K562 (cell line): ENCODE measurements around the gene PDE3A. TPM values are rescaled to one million over a fixed set of nuclear protein-coding genes. Genes with fewer than 3 reads are reported as not detected.

Experiments used
- ATAC-seq: fragments of 200-7000 bp; cut with Tn5 transposase; 3 replicates; pipeline ENCODE4 v1.9.1; 2020; ENCODE audit warnings: moderate library complexity
- BruUV-seq: library from RNA; stranded (reverse); fragments of 400-500 nt; replicated peaks from 2 replicates; lab custom pipeline; 2021; lab: Mats Ljungman, UMichigan
- CTCF ChIA-PET: fragments of 300-600 bp; formaldehyde crosslinking; extraction: SDS; loops from one replicate; lab custom pipeline; 2021; ENCODE audit warnings: low intra/inter-chr PET ratio; lab: Yijun Ruan, JAX
- POLR2A ChIA-PET: fragments of 300-600, 350-650 bp; sonication (Branson Sonifier 250); formaldehyde crosslinking; extraction: SDS; loops from one replicate; lab custom pipeline; 2021; ENCODE audit warnings: antibody characterized with exemption, inconsistent platforms; lab: Yijun Ruan, JAX
- DNase-seq, 4 experiments: peaks; one replicate each; pipeline versions ENCODE4 v3.0.0 to v3.0.0-alpha.2; 2011 to 2018; ENCODE audit warnings: low spot score in 3 of 4, mixed read lengths in 3 of 4; ENCODE audit errors: extremely low read depth in 1 of 4
- FAIRE-seq: peaks from 2 replicates; lab custom pipeline; 2011; peaks lifted over from hg19 to GRCh38; lab: Jason Lieb, UNC
- H2AFZ ChIP-seq: 2 replicates; pipeline ENCODE4 v1.6.0; 2011; ENCODE audit warnings: low read depth, low read length, control low read depth, inconsistent platforms
- H3K27ac ChIP-seq: fragments of 200-600 bp; 3 replicates; pipeline ENCODE4 v1.8.0; 2011; ENCODE audit warnings: low read depth, mild to moderate bottlenecking, control low read depth, inconsistent platforms, low read length, moderate library complexity, mixed read lengths; ENCODE audit errors: extremely low read depth
- H3K27me3 ChIP-seq, 2 experiments: fragments of 300-600 bp in 1 of 2; 2 replicates in 1 of 2; 3 replicates in 1 of 2; pipeline versions ENCODE4 v1.6.0 to v1.8.0; 2011; ENCODE audit warnings: inconsistent platforms in 2 of 2, low read length in 2 of 2, mild to moderate bottlenecking in 1 of 2, mixed read lengths in 1 of 2, moderate library complexity in 1 of 2; ENCODE audit not compliant: control insufficient read depth in 2 of 2, insufficient read depth in 2 of 2
- H3K36me3 ChIP-seq: fragments of 300-600 bp; 3 replicates; pipeline ENCODE4 v1.8.0; 2011; ENCODE audit warnings: mild to moderate bottlenecking, low read length, inconsistent platforms; ENCODE audit not compliant: control insufficient read depth, insufficient read depth
- H3K4me1 ChIP-seq, 2 experiments: fragments of 200-600 bp in 1 of 2; replicated peaks in 1 of 2; 2 replicates in 1 of 2; 3 replicates in 1 of 2; pipeline versions ENCODE4 v1.5.1 to v1.8.0; 2011; ENCODE audit warnings: inconsistent platforms in 2 of 2, low read length in 2 of 2, mild to moderate bottlenecking in 1 of 2, mixed read lengths in 1 of 2, moderate library complexity in 1 of 2; ENCODE audit not compliant: control insufficient read depth in 2 of 2, insufficient read depth in 2 of 2
- H3K4me2 ChIP-seq: 2 replicates; pipeline ENCODE4 v1.6.1; 2011; ENCODE audit warnings: low read length, control low read depth, inconsistent platforms, mixed read lengths; ENCODE audit not compliant: insufficient read depth
- H3K4me3 ChIP-seq: fragments of 200-600 bp; sonication (generic), shearing (Covaris generic); 2 replicates; pipeline ENCODE4 v1.5.1; 2016; ENCODE audit warnings: control low read depth, inconsistent platforms
- H3K79me2 ChIP-seq: fragments of 200-600 bp; 3 replicates; pipeline ENCODE4 v1.8.0; 2011; ENCODE audit warnings: low read length, inconsistent platforms; ENCODE audit not compliant: control insufficient read depth, insufficient read depth
- H3K9ac ChIP-seq, 2 experiments: 2 replicates each; pipeline versions ENCODE4 v1.6.0 to v1.6.1; 2011; ENCODE audit warnings: low read depth in 2 of 2, low read length in 2 of 2, control low read depth in 1 of 2, inconsistent platforms in 1 of 2, mild to moderate bottlenecking in 1 of 2, mixed read lengths in 1 of 2; ENCODE audit not compliant: insufficient read depth in 1 of 2
- H3K9me1 ChIP-seq: one replicate; pipeline ENCODE4 v1.6.0; 2011; ENCODE audit warnings: inconsistent platforms, mild to moderate bottlenecking, low read length, moderate library complexity; ENCODE audit not compliant: control insufficient read depth, insufficient read depth
- H3K9me3 ChIP-seq: replicated peaks from 2 replicates; pipeline ENCODE4 v1.5.1; 2011; ENCODE audit warnings: low read depth, low read length, inconsistent platforms; ENCODE audit not compliant: control insufficient read depth, insufficient read depth
- H4K20me1 ChIP-seq: replicated peaks from 2 replicates; pipeline ENCODE4 v1.6.1; 2011; ENCODE audit warnings: low read length, inconsistent platforms, mixed read lengths; ENCODE audit not compliant: control insufficient read depth, insufficient read depth
- CBX8 ChIP-seq: fragments of 200-600 bp; sonication (generic); IDR thresholded peaks from 2 replicates; pipeline ENCODE4 v1.6.1; 2012; ENCODE audit warnings: borderline replicate concordance, mixed run types, low read depth, mild to moderate bottlenecking, moderate library complexity, mixed read lengths, low read length, control low read depth, inconsistent platforms; ENCODE audit not compliant: poor library complexity, severe bottlenecking; ENCODE audit errors: extremely low read depth
- POLR2H ChIP-seq: IDR thresholded peaks from 2 replicates; pipeline ENCODE4 v1.6.1; 2016; ENCODE audit warnings: missing genetic modification characterization, low read depth, mild to moderate bottlenecking, control low read depth, missing compliant biosample characterization, moderate library complexity
- RBM14 ChIP-seq: fragments of 200-400 bp; formaldehyde crosslinking; IDR thresholded peaks from 2 replicates; pipeline ENCODE4 v1.6.1; 2018; ENCODE audit warnings: low read depth, mild to moderate bottlenecking, low read length, moderate library complexity, borderline replicate concordance; ENCODE audit not compliant: insufficient read depth
- RBM22 ChIP-seq: fragments of 200-400 bp; formaldehyde crosslinking; IDR thresholded peaks from 2 replicates; pipeline ENCODE4 v1.6.1; 2018; ENCODE audit warnings: low read length, low read depth; ENCODE audit not compliant: poor library complexity, severe bottlenecking
- RREB1 ChIP-seq: fragments of 250-450 bp; sonication (Bioruptor Pico); IDR thresholded peaks from 2 replicates; pipeline ENCODE4 v1.4.0; 2020
- SMARCE1 ChIP-seq: fragments of 450-650 bp; IDR thresholded peaks from 2 replicates; pipeline ENCODE4 v1.7.1; 2016; ENCODE audit warnings: mild to moderate bottlenecking
- ZC3H11A ChIP-seq: IDR thresholded peaks from 2 replicates; pipeline ENCODE4 v1.6.1; 2012; ENCODE audit warnings: low read depth, low read length, improper control_type of control experiment
- ZNF354B ChIP-seq: fragments of 250-450 bp; sonication (Bioruptor Pico); IDR thresholded peaks from 2 replicates; pipeline ENCODE4 v1.4.0; 2020
- WGBS: fragments of 100-300 bp; shearing (Covaris generic); methylation state at CpG from one replicate; pipeline ENCODE4 v1.1.6; 2016; ENCODE audit warnings: low coverage, mixed read lengths; ENCODE audit not compliant: insufficient coverage; ENCODE audit errors: missing lambda C conversion rate; 5-methylcytosine and 5-hydroxymethylcytosine counted together
- in situ Hi-C: fragments of 300-500 bp; cut with MboI; formaldehyde crosslinking; loops from 4 replicates; pipeline ENCODE4 v1.15.0; 2018; ENCODE audit warnings: inconsistent platforms, mixed read lengths
- intact Hi-C: fragments of 100-400 bp; cut with micrococcal nuclease; formaldehyde crosslinking; loops from 2 replicates; pipeline ENCODE4 v1.14.2; 2022
- polyA plus RNA-seq, 8 experiments: library from polyadenylated mRNA; depleted of rRNA in 4 of 8; stranded (reverse) in 5 of 8; unstranded in 3 of 8; fragments of >200 nt; fragmentation: Nextera tagmentation in 2 of 8; fragmentation: Illumina TruSeq in 1 of 8; extraction: Ambion mirVana in 2 of 8; extraction: Trizol in 1 of 8; gene quantifications; 2 replicates each; pipeline versions ENCODE4 v1.2.1 to v1.2.3, GENCODE V29; 2011 to 2014; ENCODE audit warnings: inconsistent platforms in 1 of 8, missing spikeins in 1 of 8
- total RNA-seq, 7 experiments: library from RNA; depleted of rRNA in 6 of 7; stranded (reverse); fragments of >200 nt in 6 of 7; fragmentation: Illumina TruSeq in 2 of 7; extraction: Trizol in 2 of 7; gene quantifications; 2 replicates each; pipeline versions ENCODE4 v1.2.1 to v1.2.3, GENCODE V29; 2011 to 2021; ENCODE audit warnings: low replicate concordance in 1 of 7

Gene PDE3A
- total and polyA plus RNA-seq, 9 of the 15 experiments (the other 6 are each of a cell fraction or from before 2014, with no cell fraction given), result 0.02 TPM; not detected in 8

- TF ChIP-seq RBM22, result no peak
- no peak for TF ChIP-seq RREB1 (CRISPR knock-in tag)
- TF ChIP-seq, all 486 proteins: peak for 0
Measured at GRCh38 chr12:20628226-20628787, 260.0 kb downstream of the PDE3A start (continued).

DNA sequence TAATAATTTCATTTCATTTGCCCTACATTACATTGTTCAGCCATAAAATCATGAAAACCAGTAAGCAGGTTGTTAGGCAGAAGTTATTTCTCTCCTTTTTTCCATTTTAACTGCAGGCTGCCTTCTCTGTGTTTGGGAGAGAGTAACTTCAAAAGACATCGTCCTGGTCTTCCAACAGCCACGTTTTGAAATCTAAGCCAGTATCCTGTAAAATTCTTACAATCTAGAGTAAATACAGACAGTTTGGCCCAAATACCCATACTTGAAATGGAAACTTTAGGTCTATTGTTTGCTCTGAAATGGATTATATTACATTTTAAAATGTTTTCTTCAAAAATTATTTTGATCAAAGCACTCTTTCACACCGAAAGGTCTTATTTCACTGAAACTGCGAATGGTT lies 260.7 kb downstream of the PDE3A start:
- no peak overlapping the region for H3K4me2 ChIP-seq
- H3K27ac ChIP-seq, result no peak overlapping the region
- H3K4me1 ChIP-seq, result no peaks in the 10 kb centered on the region

More for the DNA sequence above, 260.7 kb downstream of the PDE3A start:
- Histone ChIP-seq H4K20me1 (no peaks in the 10 kb centered on the region), H3K9me3 (no peaks in the 10 kb centered on the region), H3K36me3 (no peaks in the 10 kb centered on the region), H3K9ac (no peak overlapping the region), H3K4me3 (no peak overlapping the region), H3K27me3 (no peaks in the 10 kb centered on the region), H3K9me1 (no peaks in the 10 kb centered on the region), H3K79me2 (no peaks in the 10 kb centered on the region), H2AFZ (no peak overlapping the region)
- ATAC-seq (no peak), FAIRE-seq (no peak), DNase-seq (no peak)
- POLR2A ChIA-PET, result no interaction called here
- in situ Hi-C loops, result no loop called here
- WGBS, result 0% methylated on average over 4 of the region's 4 CpGs
- TF ChIP-seq SMARCE1 (no peak), ZC3H11A (no peak), RBM14 (no peak), ZNF354B (no peak), POLR2H (tag) (no peak), CBX8 (no peak)
- intact Hi-C loops, result no loop called here
- CTCF ChIA-PET, result no interaction called here
- no TSS peak for BruUV-seq
